Keratinocyte (primary cell): ENCODE data around the gene SHROOM3.

Source experiments
- EZH2 ChIP-seq: IDR thresholded peaks from one replicate; pipeline ENCODE4 v1.6.1; 2012; ENCODE audit warnings: inconsistent platforms, mild to moderate bottlenecking, low read length, moderate library complexity
- TF ChIP-seq, protein P1 (sequence below), 3 experiments: IDR thresholded peaks in 1 of 3; conservative IDR thresholded peaks in 1 of 3; optimal IDR thresholded peaks in 1 of 3; 2 replicates in 2 of 3; 3 replicates in 1 of 3; pipeline versions ENCODE3 to v1.5.1; 2011; ENCODE audit warnings: low read length in 3 of 3, mild to moderate bottlenecking in 3 of 3, moderate library complexity in 2 of 3, control low read depth in 1 of 3, inconsistent platforms in 1 of 3; ENCODE audit not compliant: insufficient read depth in 2 of 3; ENCODE audit errors: extremely low read depth in 1 of 3

DNA sequence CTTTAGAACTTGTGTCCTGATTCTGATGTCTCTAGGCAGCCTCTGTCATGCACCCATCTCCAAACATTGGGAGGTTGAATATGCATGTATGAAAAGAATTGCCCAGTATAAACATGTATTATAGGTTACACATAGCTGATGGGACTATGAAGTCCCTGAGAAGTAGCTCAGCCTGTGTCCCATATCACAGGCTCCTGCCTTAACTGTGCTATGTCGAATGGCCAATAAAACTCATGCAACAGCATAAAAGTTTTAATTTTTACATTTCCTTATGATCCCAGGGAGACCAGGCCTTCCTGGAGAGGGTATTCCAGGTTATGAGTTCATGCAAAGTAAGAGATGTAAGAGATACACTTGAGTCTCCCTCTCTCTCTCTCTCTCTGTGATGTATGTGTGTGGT lies 217.4 kb downstream of the SHROOM3 start:
- TF ChIP-seq, protein P1, sequence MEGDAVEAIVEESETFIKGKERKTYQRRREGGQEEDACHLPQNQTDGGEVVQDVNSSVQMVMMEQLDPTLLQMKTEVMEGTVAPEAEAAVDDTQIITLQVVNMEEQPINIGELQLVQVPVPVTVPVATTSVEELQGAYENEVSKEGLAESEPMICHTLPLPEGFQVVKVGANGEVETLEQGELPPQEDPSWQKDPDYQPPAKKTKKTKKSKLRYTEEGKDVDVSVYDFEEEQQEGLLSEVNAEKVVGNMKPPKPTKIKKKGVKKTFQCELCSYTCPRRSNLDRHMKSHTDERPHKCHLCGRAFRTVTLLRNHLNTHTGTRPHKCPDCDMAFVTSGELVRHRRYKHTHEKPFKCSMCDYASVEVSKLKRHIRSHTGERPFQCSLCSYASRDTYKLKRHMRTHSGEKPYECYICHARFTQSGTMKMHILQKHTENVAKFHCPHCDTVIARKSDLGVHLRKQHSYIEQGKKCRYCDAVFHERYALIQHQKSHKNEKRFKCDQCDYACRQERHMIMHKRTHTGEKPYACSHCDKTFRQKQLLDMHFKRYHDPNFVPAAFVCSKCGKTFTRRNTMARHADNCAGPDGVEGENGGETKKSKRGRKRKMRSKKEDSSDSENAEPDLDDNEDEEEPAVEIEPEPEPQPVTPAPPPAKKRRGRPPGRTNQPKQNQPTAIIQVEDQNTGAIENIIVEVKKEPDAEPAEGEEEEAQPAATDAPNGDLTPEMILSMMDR (optimal IDR thresholded peaks at IDR 0.05 in 1 of 3, IDR thresholded peaks at IDR 0.05 in 1 of 3, conservative IDR thresholded peaks at IDR 0.05 in 1 of 3; ENCODE audit: extremely low read depth in 1 of 3, insufficient read depth in 2 of 3, low read length in 3 of 3), result no peak
- TF ChIP-seq EZH2, result no peak
